ENCODE results near the gene KDM6A.

Gene KDM6A

DNA sequence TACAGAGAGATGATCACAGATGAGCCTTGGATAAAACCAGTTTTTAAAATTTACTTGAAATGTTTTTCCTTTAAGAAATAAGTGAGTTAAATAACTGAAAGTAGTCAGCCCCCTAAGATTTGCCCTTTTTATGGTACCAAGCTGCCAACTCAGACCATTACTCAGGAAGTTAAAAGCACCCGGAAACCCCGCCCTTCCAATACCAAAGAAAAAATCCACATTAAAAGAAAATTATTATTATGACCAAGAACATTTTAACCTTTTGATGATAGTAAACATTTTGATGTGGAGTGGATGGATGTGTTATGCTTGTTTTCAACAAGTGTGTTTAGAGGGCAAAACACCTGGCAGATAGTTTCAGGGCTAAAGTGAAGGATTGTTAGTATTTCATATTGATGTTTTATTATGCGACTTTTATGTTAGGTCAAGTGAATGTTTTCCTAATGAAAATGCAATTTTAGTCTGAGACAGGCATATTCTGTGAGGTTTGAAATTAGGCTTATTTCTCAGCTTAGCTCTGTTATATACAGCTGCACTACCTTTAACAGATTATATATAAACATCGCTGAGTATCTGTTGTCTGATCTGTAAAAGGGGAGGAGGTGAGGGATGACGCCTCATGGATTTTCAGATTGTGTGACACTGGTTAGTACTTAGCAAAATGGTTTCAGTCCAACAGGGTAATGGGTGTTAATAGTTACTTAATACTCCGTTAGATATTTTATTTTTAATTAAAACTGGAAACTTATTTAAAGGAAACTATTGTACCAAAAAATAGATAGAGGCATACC lies 89.0 kb downstream of the KDM6A start:
- no peak for DNase-seq (ENCODE audit: low read depth)
- H3K4me3 ChIP-seq (ENCODE audit: low read depth, low read length), result no peak overlapping the region
- no peak for TF ChIP-seq CTCF (IDR thresholded peaks at IDR 0.05; ENCODE audit: low read depth, low read length, missing control alignments)

DNA sequence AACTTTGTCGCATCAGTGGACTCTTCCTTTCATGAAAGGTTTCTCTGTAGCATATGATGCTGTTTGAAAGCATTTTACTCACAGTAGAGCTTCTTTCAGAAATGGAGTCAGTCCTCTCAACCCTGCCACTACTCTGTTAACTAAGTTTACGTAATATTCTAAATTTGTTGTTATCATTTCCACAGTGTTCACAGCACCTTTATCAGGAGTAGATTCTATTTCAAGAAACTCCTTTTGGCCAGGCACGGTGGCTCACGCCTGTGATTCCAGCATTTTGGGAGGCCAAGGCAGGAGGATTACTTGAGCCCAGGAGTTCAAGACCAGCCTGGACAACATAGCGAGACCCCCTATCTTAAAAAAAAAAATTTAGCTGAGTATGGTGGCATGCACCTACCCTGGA lies 90.0 kb downstream of the KDM6A start:
- DNase-seq (ENCODE audit: low read depth), result no peak
- no peak for TF ChIP-seq CTCF (IDR thresholded peaks at IDR 0.05; ENCODE audit: low read depth, low read length, missing control alignments)
- no peak overlapping the region for H3K4me3 ChIP-seq (ENCODE audit: low read depth, low read length)

- no peak for TF ChIP-seq CTCF (IDR thresholded peaks at IDR 0.05; ENCODE audit: low read depth, low read length, missing control alignments)
- DNase-seq (ENCODE audit: low read depth), result no peak
- H3K4me3 ChIP-seq (ENCODE audit: low read depth, low read length), result no peak overlapping the region
Measured at GRCh38 chrX:44967221-44967620, 94.2 kb downstream of the KDM6A start.

DNA sequence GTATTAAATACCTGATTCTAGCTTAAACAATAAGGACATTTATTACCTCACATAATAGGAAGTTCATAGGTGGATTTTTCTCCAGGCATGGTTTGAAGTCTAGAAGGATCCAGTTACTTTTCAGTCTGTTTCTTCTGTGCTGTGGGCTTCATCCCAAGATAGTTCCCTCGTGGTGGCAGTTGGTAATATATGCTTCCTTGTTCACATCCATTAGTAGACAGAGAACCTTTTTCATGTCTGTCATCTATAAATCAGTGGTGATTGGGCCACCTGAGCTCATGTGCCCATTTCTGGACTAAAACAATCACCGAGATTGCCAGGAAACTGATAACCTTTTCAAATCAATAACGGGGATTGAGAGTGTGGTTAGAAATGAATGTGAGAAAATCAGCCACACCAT lies 97.7 kb downstream of the KDM6A start:
- no peak for TF ChIP-seq CTCF (IDR thresholded peaks at IDR 0.05; ENCODE audit: low read depth, low read length, missing control alignments)
- H3K4me3 ChIP-seq (ENCODE audit: low read depth, low read length), result no peak overlapping the region
- DNase-seq (ENCODE audit: low read depth), result no peak

GRCh38 chrX:44971674-44972073 lies 98.7 kb downstream of the KDM6A start:
- TF ChIP-seq CTCF (IDR thresholded peaks at IDR 0.05; ENCODE audit: low read depth, low read length, missing control alignments), result no peak
- no peak for DNase-seq (ENCODE audit: low read depth)
- H3K4me3 ChIP-seq (ENCODE audit: low read depth, low read length), result no peak overlapping the region

GRCh38 chrX:44972132-44972531 lies 99.1 kb downstream of the KDM6A start:
- no peak overlapping the region for H3K4me3 ChIP-seq (ENCODE audit: low read depth, low read length)
- TF ChIP-seq CTCF (IDR thresholded peaks at IDR 0.05; ENCODE audit: low read depth, low read length, missing control alignments), result no peak

DNA sequence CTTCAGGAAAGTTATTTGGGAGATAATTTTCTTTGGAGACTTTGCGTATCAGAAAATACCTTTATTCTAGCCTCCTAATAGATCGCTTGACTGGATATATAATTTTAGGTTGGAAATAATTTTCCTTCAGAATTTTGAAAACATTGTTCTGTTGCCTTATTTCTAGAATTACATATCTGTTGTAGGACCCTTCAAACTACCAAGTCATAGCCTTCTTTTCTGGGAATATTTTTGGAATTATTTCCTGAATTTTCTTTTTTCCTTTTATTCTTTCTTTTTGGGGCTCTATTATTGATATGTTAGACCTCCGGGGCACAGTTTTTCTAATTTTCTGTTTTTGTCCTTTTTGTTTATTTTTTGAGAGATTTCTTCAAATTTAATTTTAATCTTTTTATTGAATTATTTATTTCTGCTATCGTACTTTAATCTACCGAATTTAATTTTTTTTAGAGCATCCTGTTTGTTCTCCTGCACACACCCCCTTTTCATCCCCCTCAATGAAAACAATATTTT lies 100.5 kb downstream of the KDM6A start:
- no peak overlapping the region for H3K4me3 ChIP-seq (ENCODE audit: low read depth, low read length)
- TF ChIP-seq CTCF (IDR thresholded peaks at IDR 0.05; ENCODE audit: low read depth, low read length, missing control alignments), result no peak
- no peak for DNase-seq (ENCODE audit: low read depth)

More at GRCh38 chrX:44972132-44972531, 99.1 kb downstream of the KDM6A start:
- DNase-seq (ENCODE audit: low read depth), result no peak

All from GM12864 (cell line).